Measurements from ENCODE around the gene ASAP2.

ASAP2 gene

GRCh38 chr2:9298583-9298982, 92.0 kb downstream of the ASAP2 start:
- Mint-ChIP-seq H3K4me1 (no peaks in the 10 kb centered on the region), H3K9me3 (no peaks in the 10 kb centered on the region), H3K27ac (no peak overlapping the region), H3K4me3 (no peak overlapping the region), H3K27me3 (peaks cover 0 to 4% of the 10 kb centered on the region in 2 donors), H3K36me3 (no peaks in the 10 kb centered on the region)
- no peak for DNase-seq
- ATAC-seq (replicated peaks), result no peak

- H3K9me3 Mint-ChIP-seq, result no peaks in the 10 kb centered on the region
- H3K27ac Mint-ChIP-seq, result no peak overlapping the region
- no peak overlapping the region for H3K4me3 Mint-ChIP-seq
- no peaks in the 10 kb centered on the region for H3K4me1 Mint-ChIP-seq
- ATAC-seq (replicated peaks) (no peak), DNase-seq (no peak)
- H3K36me3 Mint-ChIP-seq, result no peaks in the 10 kb centered on the region
- H3K27me3 Mint-ChIP-seq, result peaks cover 0 to 4% of the 10 kb centered on the region in 2 donors
Measured at GRCh38 chr2:9299161-9300100, 92.8 kb downstream of the ASAP2 start.

- Mint-ChIP-seq H3K4me3 (no peak overlapping the region), H3K9me3 (no peaks in the 10 kb centered on the region), H3K4me1 (no peaks in the 10 kb centered on the region), H3K27me3 (peaks cover 0 to 4% of the 10 kb centered on the region in 2 donors), H3K27ac (no peak overlapping the region), H3K36me3 (no peaks in the 10 kb centered on the region)
- DNase-seq, result no peak
- no peak for ATAC-seq (replicated peaks)
Measured at GRCh38 chr2:9300214-9300613, 93.6 kb downstream of the ASAP2 start.

DNA sequence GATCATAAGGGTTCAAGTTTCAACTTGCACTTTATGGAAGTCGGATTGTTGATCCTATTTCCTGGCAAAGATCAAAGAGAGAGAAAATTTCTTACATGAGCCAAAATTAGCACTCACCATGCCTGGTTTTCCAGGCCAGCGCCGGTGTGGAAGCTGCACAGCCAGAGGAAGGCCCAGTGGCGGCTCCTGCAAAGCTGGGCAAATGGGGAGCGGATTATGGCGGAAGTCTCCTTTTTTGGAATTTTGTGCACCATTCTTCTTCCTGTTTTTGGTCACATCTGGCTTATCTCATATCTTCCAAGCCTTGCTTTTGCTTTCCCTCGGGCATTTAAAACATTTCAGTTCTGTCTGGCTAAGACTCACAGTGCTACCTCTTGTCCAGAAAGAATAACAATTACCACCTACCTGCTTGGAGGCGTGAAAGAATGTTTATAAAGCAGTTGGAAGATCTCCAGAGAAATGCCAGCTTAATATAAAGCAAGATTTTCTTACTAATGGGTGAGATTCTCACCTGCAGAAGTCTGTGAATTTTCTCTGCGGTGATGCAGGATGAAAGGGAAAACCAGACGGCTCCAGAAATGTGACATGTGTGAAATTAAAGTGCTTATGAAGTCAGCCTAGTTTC, 94.3 kb downstream of the ASAP2 start:
- ATAC-seq (replicated peaks), result no peak
- H3K27ac Mint-ChIP-seq, result no peak overlapping the region
- peaks cover 0 to 4% of the 10 kb centered on the region in 2 donors for H3K27me3 Mint-ChIP-seq

GRCh38 chr2:9302755-9303154, 96.1 kb downstream of the ASAP2 start:
- H3K4me3 Mint-ChIP-seq, result no peak overlapping the region
- no peak overlapping the region for H3K27ac Mint-ChIP-seq

More for the DNA sequence above, 94.3 kb downstream of the ASAP2 start:
- no peak overlapping the region for H3K4me3 Mint-ChIP-seq
- no peak for DNase-seq
- no peaks in the 10 kb centered on the region for H3K9me3 Mint-ChIP-seq
- H3K4me1 Mint-ChIP-seq, result no peaks in the 10 kb centered on the region
- no peaks in the 10 kb centered on the region for H3K36me3 Mint-ChIP-seq

GRCh38 chr2:9303528-9304225, 97.1 kb downstream of the ASAP2 start:
- H3K4me3 Mint-ChIP-seq, result no peak overlapping the region
- no peak for ATAC-seq (replicated peaks)
- H3K4me1 Mint-ChIP-seq, result no peaks in the 10 kb centered on the region
- no peaks in the 10 kb centered on the region for H3K9me3 Mint-ChIP-seq
- no peak for DNase-seq
- H3K27ac Mint-ChIP-seq, result no peak overlapping the region
- H3K27me3 Mint-ChIP-seq, result no peaks in the 10 kb centered on the region
- H3K36me3 Mint-ChIP-seq, result no peaks in the 10 kb centered on the region

More at GRCh38 chr2:9302755-9303154, 96.1 kb downstream of the ASAP2 start:
- Mint-ChIP-seq H3K9me3 (no peaks in the 10 kb centered on the region), H3K27me3 (no peaks in the 10 kb centered on the region), H3K36me3 (no peaks in the 10 kb centered on the region), H3K4me1 (no peaks in the 10 kb centered on the region)
- no peak for DNase-seq
- ATAC-seq (replicated peaks), result no peak

GRCh38 chr2:9306911-9307310, 100.3 kb downstream of the ASAP2 start:
- H3K27me3 Mint-ChIP-seq, result no peaks in the 10 kb centered on the region
- no peak for ATAC-seq (replicated peaks)

GRCh38 chr2:9307535-9307934, 100.9 kb downstream of the ASAP2 start:
- H3K27me3 Mint-ChIP-seq, result no peaks in the 10 kb centered on the region
- H3K4me3 Mint-ChIP-seq, result no peak overlapping the region
- DNase-seq, result no peak
- ATAC-seq (replicated peaks), result no peak
- H3K36me3 Mint-ChIP-seq, result no peaks in the 10 kb centered on the region
- H3K9me3 Mint-ChIP-seq, result no peaks in the 10 kb centered on the region
- no peak overlapping the region for H3K27ac Mint-ChIP-seq
- H3K4me1 Mint-ChIP-seq, result peaks cover 2 to 9% of the 10 kb centered on the region in 2 donors

More at GRCh38 chr2:9306911-9307310, 100.3 kb downstream of the ASAP2 start:
- no peak overlapping the region for H3K4me3 Mint-ChIP-seq
- no peaks in the 10 kb centered on the region for H3K9me3 Mint-ChIP-seq
- no peaks in the 10 kb centered on the region for H3K36me3 Mint-ChIP-seq
- H3K27ac Mint-ChIP-seq, result no peak overlapping the region
- DNase-seq, result no peak
- H3K4me1 Mint-ChIP-seq, result peaks cover 2 to 9% of the 10 kb centered on the region in 2 donors

GRCh38 chr2:9308186-9308955, 101.8 kb downstream of the ASAP2 start:
- DNase-seq (no peak), ATAC-seq (replicated peaks) (no peak)
- Mint-ChIP-seq H3K4me1 (peaks cover 2 to 9% of the 10 kb centered on the region in 2 donors), H3K27ac (no peak overlapping the region), H3K9me3 (no peaks in the 10 kb centered on the region), H3K27me3 (no peaks in the 10 kb centered on the region), H3K4me3 (no peak overlapping the region), H3K36me3 (no peaks in the 10 kb centered on the region)

DNA sequence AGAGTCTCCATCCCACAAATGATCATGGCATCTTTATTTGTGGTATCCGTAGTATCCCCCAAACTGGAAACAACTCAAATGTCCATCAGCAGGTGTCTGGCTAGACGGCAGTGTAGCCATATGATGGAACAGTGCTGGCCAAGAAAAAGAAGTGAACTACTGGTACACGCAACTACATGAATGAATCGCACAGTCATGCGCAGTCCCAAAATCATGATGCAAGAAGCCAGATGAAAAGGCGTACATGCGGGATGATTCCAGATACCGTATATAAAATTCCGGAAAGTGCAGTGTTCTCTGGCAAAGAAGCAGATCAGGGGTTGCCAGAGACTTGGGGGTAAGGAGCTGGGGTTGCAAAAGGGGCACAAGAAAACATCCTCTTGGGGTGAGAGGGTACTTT, 102.5 kb downstream of the ASAP2 start:
- H3K9me3 Mint-ChIP-seq, result no peaks in the 10 kb centered on the region
- ATAC-seq (replicated peaks), result no peak
- H3K4me3 Mint-ChIP-seq, result no peak overlapping the region
- no peak overlapping the region for H3K27ac Mint-ChIP-seq
- DNase-seq, result no peak
- H3K36me3 Mint-ChIP-seq, result no peaks in the 10 kb centered on the region
- H3K4me1 Mint-ChIP-seq, result peaks cover 2 to 9% of the 10 kb centered on the region in 2 donors
- H3K27me3 Mint-ChIP-seq, result no peaks in the 10 kb centered on the region

GRCh38 chr2:9310377-9310776, 103.8 kb downstream of the ASAP2 start:
- no peaks in the 10 kb centered on the region for H3K9me3 Mint-ChIP-seq
- H3K4me3 Mint-ChIP-seq, result no peak overlapping the region
- no peaks in the 10 kb centered on the region for H3K36me3 Mint-ChIP-seq
- ATAC-seq (replicated peaks) (no peak), DNase-seq (no peak)
- peaks cover 2 to 9% of the 10 kb centered on the region in 2 donors for H3K4me1 Mint-ChIP-seq
- no peak overlapping the region for H3K27ac Mint-ChIP-seq
- H3K27me3 Mint-ChIP-seq, result peaks cover 0 to 8% of the 10 kb centered on the region in 2 donors

GRCh38 chr2:9310798-9311197, 104.2 kb downstream of the ASAP2 start:
- H3K36me3 Mint-ChIP-seq, result no peaks in the 10 kb centered on the region
- ATAC-seq (replicated peaks), result no peak
- H3K4me3 Mint-ChIP-seq, result no peak overlapping the region
- H3K27me3 Mint-ChIP-seq, result peaks cover 0 to 8% of the 10 kb centered on the region in 2 donors
- no peaks in the 10 kb centered on the region for H3K9me3 Mint-ChIP-seq
- no peak overlapping the region for H3K27ac Mint-ChIP-seq
- H3K4me1 Mint-ChIP-seq, result peaks cover 2 to 9% of the 10 kb centered on the region in 2 donors
- DNase-seq, result no peak

- Mint-ChIP-seq H3K9me3 (no peaks in the 10 kb centered on the region), H3K4me1 (peaks cover 2 to 9% of the 10 kb centered on the region in 2 donors), H3K36me3 (no peaks in the 10 kb centered on the region), H3K27ac (no peak overlapping the region), H3K4me3 (no peak overlapping the region), H3K27me3 (peaks cover 0 to 8% of the 10 kb centered on the region in 2 donors)
- ATAC-seq (replicated peaks), result no peak
- no peak for DNase-seq
Measured at GRCh38 chr2:9311488-9311887, 104.9 kb downstream of the ASAP2 start.

GRCh38 chr2:9312591-9312990, 106.0 kb downstream of the ASAP2 start:
- no peaks in the 10 kb centered on the region for H3K36me3 Mint-ChIP-seq
- ATAC-seq (replicated peaks) (no peak), DNase-seq (no peak)
- peaks cover 2 to 9% of the 10 kb centered on the region in 2 donors for H3K4me1 Mint-ChIP-seq
- H3K27ac Mint-ChIP-seq, result no peak overlapping the region
- H3K4me3 Mint-ChIP-seq, result no peak overlapping the region
- H3K9me3 Mint-ChIP-seq, result no peaks in the 10 kb centered on the region
- H3K27me3 Mint-ChIP-seq, result peaks cover 0 to 8% of the 10 kb centered on the region in 2 donors

All from stimulated activated naive B cell treated with anti-CD40 and anti-IgM and Interleukin-4, amounts not matched to agents 10 μg/mL and 1 μg/mL and 100 μg/mL, for 72 hours (primary cell).